GM12878 (cell line): ENCODE results near the gene DNAJA2. TPM values are rescaled to one million over a fixed set of nuclear protein-coding genes. Genes with fewer than 3 reads are reported as not detected.

Experiments used
- CHD4 ChIP-seq: fragments of 200-600 bp; sonication (generic); IDR thresholded peaks from 2 replicates; pipeline ENCODE4 v1.6.1; 2016; ENCODE audit warnings: mild to moderate bottlenecking
- JUND ChIP-seq: IDR thresholded peaks from 2 replicates; pipeline ENCODE4 v1.6.1; 2012; ENCODE audit warnings: low read depth, mild to moderate bottlenecking, low read length, improper control_type of control experiment, moderate library complexity
- MTA3 ChIP-seq: IDR thresholded peaks from 2 replicates; pipeline ENCODE4 v1.6.1; 2012; ENCODE audit warnings: low read length, inconsistent platforms, borderline replicate concordance
- MXI1 ChIP-seq: fragments of 150-350 bp; IDR thresholded peaks from 2 replicates; pipeline ENCODE4 v1.6.1; 2011; ENCODE audit warnings: low read depth, mild to moderate bottlenecking, inconsistent platforms, low read length, improper control_type of control experiment
- PML ChIP-seq: IDR thresholded peaks from 2 replicates; pipeline ENCODE4 v1.6.1; 2012; ENCODE audit warnings: low read length, inconsistent platforms
- TAF1 ChIP-seq: IDR thresholded peaks from 2 replicates; pipeline ENCODE4 v1.6.1; 2011; ENCODE audit warnings: mild to moderate bottlenecking, low read depth, low read length, borderline replicate concordance
- ZNF217 ChIP-seq: fragments of 450-650 bp; IDR thresholded peaks from 2 replicates; pipeline ENCODE4 v1.6.1; 2017; ENCODE audit warnings: antibody characterized with exemption, mild to moderate bottlenecking
- ZNF687 ChIP-seq: fragments of 450-650 bp; IDR thresholded peaks from 2 replicates; pipeline ENCODE4 v1.6.1; 2017; ENCODE audit warnings: mild to moderate bottlenecking, moderate library complexity
- polyA plus RNA-seq, 11 experiments: library from polyadenylated mRNA; depleted of rRNA in 4 of 11; unstranded in 6 of 11; stranded (reverse) in 5 of 11; fragments of >200 nt; fragmentation: Nextera tagmentation in 4 of 11; fragmentation: Illumina TruSeq in 1 of 11; extraction: Ambion mirVana in 4 of 11; extraction: Trizol in 1 of 11; gene quantifications; 1 replicate in 1 of 11; 2 replicates in 10 of 11; pipeline versions ENCODE4 v1.2.1 to v1.2.3, GENCODE V29; 2011 to 2016; ENCODE audit warnings: inconsistent platforms in 2 of 11, missing spikeins in 2 of 11, low read depth in 1 of 11
- total RNA-seq, 4 experiments: library from RNA; depleted of rRNA in 3 of 4; stranded (reverse); fragments of >200 nt in 3 of 4; fragmentation: Illumina TruSeq in 1 of 4; extraction: Trizol in 1 of 4; gene quantifications; 2 replicates each; pipeline versions ENCODE4 v1.2.1 to v1.2.3, GENCODE V29; 2013 to 2021
- TF ChIP-seq, protein P1 (sequence below): IDR thresholded peaks from 2 replicates; pipeline ENCODE4 v1.6.1; 2012; ENCODE audit warnings: low read depth, low read length, improper control_type of control experiment

DNAJA2 gene
- total and polyA plus RNA-seq, 10 of the 15 experiments (the other 5 are each of a cell fraction or from before 2014, with no cell fraction given) = 26.2 to 96.4 (median 58.1) TPM

- TF ChIP-seq ZNF687 (no peak), JUND (no peak), CHD4 (no peak), MTA3 (no peak), TAF1 (no peak), MXI1 (no peak), PML (no peak), ZNF217 (no peak)
- TF ChIP-seq, protein P1, sequence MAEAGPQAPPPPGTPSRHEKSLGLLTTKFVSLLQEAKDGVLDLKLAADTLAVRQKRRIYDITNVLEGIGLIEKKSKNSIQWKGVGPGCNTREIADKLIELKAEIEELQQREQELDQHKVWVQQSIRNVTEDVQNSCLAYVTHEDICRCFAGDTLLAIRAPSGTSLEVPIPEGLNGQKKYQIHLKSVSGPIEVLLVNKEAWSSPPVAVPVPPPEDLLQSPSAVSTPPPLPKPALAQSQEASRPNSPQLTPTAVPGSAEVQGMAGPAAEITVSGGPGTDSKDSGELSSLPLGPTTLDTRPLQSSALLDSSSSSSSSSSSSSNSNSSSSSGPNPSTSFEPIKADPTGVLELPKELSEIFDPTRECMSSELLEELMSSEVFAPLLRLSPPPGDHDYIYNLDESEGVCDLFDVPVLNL = no peak
These were observed 51.2 kb downstream of the DNAJA2 start (continued) for GRCh38 chr16:46922239-46922638.
